Renal pelvis (tissue), 4 donors: Measurements from ENCODE around the gene BICDL2. TPM values are rescaled to one million over a fixed set of nuclear protein-coding genes. Genes with fewer than 3 reads are reported as not detected.
"Not testable (repeated sequence)": the region's sequence is repeated elsewhere in the genome, so short reads cannot be mapped to it uniquely, and the experiment has no call there.

Experiments used
- DNase-seq: peaks from one replicate; pipeline ENCODE4 v3.0.0-alpha.2; 2013
- polyA plus RNA-seq, 3 donors: library from polyadenylated mRNA; unstranded; fragments of 120-200 nt; gene quantifications; one replicate each; pipeline ENCODE4 v1.2.1, GENCODE V29; 2013; ENCODE audit not compliant: insufficient read length in 3 of 3

Gene BICDL2
- polyA plus RNA-seq, 3 donors = 2.5 to 3.9 (median 3.6) TPM

GRCh38 chr16:3065742-3066439, 29.1 kb upstream of the BICDL2 start:
- DNase-seq = no peak

GRCh38 chr16:3065069-3065741, 28.5 kb upstream of the BICDL2 start, which contains the start of gene IL32:
Gene IL32 (plus strand): TSS chr16:3065640. CDS start chr16:3065812, 172 bp downstream.
- peak; percentile 44 for DNase-seq

GRCh38 chr16:3063625-3064386, 27.1 kb upstream of the BICDL2 start:
- DNase-seq = no peak

- no peak for DNase-seq
Observed at GRCh38 chr16:3062553-3062952, 25.8 kb upstream of the BICDL2 start.

- no peak for DNase-seq
Observed at GRCh38 chr16:3060339-3061127, 23.8 kb upstream of the BICDL2 start.

GRCh38 chr16:3059723-3060242, 23.0 kb upstream of the BICDL2 start:
- DNase-seq = no peak

GRCh38 chr16:3059041-3059722, 22.4 kb upstream of the BICDL2 start:
- DNase-seq = peak; percentile 89

GRCh38 chr16:3058139-3059030, 21.6 kb upstream of the BICDL2 start:
- DNase-seq = peak; percentile 42

- no peak for DNase-seq
Observed at GRCh38 chr16:3057181-3058138, 20.7 kb upstream of the BICDL2 start.

GRCh38 chr16:3056336-3057180, 19.8 kb upstream of the BICDL2 start:
- no peak for DNase-seq

GRCh38 chr16:3055734-3056115, 19.0 kb upstream of the BICDL2 start:
- not testable (repeated sequence) for DNase-seq

GRCh38 chr16:3054965-3055733, 18.4 kb upstream of the BICDL2 start:
- no peak for DNase-seq

- DNase-seq = not testable (repeated sequence)
Observed at GRCh38 chr16:3053330-3053710, 16.6 kb upstream of the BICDL2 start.

- not testable (repeated sequence) for DNase-seq
Observed at GRCh38 chr16:3052571-3053329, 16.0 kb upstream of the BICDL2 start.

- DNase-seq = no peak
Observed at GRCh38 chr16:3051494-3051893, 14.8 kb upstream of the BICDL2 start.

GRCh38 chr16:3051009-3051408, 14.3 kb upstream of the BICDL2 start:
- DNase-seq = no peak
